Epidermal melanocyte (primary cell): ENCODE data around the gene OR5W2.
"Not testable (repeated sequence)": the region's sequence is repeated elsewhere in the genome, so short reads cannot be mapped to it uniquely, and the experiment has no call there.

Source experiments
- DNase-seq: peaks from one replicate; pipeline ENCODE4 v3.0.0; 2011; ENCODE audit warnings: low spot score; ENCODE audit not compliant: insufficient read length

The OR5W2 gene

DNA sequence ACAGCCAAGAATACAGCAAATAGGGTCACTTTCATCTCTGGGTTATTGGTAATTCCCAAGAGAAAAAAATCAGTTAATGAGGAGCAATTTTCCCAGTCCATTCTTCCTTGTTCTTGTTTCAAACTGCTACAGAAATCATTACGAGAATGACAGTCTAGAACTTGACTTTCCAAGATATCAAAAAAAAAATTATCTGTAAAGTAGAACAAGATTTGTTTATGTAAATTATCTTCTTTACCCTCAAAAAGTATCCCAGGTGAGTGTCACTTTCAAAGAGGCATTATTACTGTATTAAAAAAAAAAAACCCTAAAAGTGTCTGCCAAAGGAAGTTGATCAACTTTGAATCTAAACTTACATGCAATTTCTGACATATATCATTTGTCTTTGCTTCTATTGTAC is at the start of gene OR5W2:
Gene OR5W2, minus strand, starts transcription at position 101 of the 400 bp plus-strand sequence. Its CDS starts 0 bp downstream, at position 101.
- DNase-seq = no peak

DNA sequence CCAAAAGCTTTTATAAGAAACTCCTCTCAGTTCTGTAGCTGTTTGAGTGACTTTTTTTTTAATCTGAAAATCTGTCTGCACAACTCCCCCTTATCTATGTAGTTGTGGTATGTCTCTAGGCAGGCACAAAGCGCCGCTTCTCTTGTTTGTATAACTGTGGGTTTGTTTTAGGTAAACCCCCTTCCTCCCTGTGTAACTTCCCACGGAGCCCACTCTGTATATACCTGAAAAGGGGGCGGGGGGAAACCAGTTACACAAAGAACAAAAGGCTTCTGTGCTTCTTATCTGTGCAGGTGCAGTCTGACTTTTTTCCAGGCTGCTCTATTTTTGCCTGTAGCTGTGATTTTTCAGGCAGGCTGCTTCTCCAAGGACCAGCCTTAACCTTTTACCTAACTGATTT is 42.1 kb upstream of the OR5W2 start:
- DNase-seq = no peak

DNA sequence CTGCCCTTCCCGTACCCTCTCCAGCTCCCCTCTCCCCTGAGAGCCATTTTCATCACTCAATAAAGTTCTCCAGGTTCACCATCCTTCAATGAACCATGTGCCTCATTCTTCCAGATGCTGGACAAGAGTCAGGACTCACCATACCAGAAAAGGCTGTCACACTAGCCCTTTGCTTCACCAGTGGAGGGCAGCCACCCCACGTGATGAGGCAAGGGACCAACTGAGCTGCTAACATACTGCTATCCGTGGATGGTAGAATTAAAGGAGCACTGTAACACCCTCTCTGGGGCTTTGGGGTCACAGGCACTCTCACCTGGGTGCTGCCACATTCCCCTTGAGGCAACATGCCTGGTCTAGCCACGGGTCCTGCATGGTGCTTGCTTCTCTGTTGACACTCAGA is 34.9 kb upstream of the OR5W2 start:
- DNase-seq = no peak

DNA sequence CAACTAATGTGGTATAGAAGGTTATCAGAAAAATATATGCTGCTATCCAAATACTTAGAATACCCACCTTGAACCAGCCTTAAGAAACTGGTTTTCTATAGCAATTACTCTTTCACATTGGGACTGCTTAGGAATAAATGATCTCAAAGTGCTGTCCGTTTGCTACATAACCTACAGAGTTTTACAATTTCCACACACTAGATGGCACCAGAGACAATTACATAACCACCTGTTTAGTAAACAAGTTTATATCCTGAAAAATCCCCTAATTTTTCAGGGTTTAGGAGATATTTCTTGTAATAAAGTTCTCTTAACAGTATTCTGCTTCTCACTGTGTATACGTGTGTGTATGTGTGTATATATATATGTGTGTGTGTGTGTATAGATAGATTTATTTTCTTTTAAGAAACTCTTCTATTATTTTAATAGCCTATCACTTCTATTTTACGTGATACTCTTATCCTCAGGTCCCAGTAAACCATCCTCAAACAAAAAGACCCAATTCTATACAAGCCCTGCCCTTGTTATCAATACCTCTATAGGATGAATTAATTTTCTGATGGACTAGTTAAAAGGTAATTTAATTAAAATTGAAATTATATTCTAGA is 28.5 kb upstream of the OR5W2 start:
- no peak for DNase-seq

DNA sequence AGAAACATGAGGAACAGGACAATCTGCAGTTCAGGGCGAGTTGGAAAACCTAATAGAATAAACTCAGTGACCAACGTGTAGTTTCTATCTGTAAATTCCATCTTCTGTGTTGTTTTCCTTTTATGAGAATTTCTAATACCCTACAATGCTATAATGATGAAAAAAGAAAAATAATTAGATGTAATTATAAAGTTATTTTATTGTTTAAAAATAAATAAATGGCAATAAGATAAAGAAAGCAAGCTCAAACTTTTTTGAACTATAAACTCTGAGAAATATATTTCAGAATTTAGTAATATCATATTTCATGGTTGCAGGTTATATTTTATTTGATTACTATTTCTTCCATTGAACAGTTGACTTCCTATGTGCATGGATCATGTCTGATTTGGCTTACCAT is 21.9 kb upstream of the OR5W2 start, which contains the start of gene OR5I1:
Gene OR5I1, minus strand, starts transcription at position 101 of the 400 bp plus-strand sequence. Its CDS starts 0 bp downstream, at position 101.
- no peak for DNase-seq

DNA sequence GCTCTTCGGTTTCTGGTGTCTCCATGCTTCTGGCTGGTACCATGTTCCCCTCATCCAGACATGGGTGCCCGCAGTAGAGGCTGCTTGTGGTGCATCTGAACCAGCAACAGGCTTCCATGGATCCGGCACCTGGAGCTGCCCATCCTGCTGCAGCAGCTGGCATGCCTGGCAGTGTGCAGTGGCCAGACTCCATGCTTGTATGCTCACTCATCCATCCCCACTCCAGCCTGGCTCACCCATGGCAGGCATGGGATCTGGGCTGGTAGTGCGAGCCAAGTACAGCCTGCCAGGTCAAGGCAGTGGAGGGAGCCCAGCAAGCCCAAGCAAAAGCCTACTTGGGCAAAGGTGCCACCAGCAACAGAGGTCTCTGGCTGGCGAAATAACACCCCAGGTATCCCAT is 6.2 kb upstream of the OR5W2 start:
- no peak for DNase-seq

DNA sequence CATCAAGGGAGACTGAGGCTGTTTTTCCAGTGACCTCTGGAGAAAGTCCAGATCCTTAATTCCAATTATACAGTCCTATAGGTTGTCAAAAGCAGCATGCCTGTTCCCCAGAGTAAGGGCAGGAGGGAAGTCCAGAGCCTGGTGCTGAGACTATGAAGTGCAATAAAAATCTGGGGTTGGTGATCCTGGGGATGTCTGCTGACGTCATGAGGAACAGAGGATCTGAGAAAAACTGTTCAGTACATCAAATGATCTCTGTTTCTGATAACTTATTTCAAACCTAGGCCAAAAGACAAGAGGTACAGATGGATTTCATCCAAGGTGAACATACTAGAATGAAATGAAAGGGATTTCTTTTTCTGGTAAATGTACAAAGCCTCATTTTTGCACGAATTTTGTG is 12.1 kb downstream of the OR5W2 start:
- DNase-seq = no peak

DNA sequence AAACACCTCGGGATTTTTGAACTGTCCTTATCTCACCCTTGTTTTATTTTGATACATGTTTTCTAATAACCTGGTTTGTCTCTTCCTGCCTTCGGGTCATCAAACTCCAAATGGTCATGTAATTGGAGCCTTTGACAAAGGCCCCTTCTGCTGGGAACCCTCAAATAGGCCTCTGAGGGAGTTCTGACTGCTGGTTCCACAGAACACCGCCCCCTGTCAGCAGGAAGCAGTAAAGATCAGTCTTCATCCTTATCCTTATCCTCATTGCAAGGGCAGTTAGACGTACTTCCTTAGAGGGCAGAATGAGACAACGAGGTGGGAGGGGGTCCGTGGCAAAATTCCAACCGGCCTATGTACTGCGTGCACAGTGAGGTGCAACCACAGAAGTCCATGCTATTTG is 19.2 kb downstream of the OR5W2 start:
- no peak for DNase-seq

DNA sequence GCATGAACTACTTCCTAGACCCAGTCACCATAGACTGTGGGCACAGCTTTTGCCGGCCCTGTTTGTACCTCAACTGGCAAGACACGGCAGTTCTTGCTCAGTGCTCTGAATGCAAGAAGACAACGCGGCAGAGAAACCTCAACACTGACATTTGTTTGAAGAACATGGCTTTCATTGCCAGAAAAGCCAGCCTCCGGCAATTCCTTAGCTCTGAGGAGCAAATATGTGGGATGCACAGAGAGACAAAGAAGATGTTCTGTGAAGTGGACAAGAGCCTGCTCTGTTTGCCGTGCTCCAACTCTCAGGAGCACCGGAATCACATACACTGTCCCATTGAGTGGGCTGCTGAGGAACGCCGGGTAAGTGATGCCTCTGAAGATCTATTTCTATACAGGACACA is 28.9 kb downstream of the OR5W2 start:
- DNase-seq = not testable (repeated sequence)

DNA sequence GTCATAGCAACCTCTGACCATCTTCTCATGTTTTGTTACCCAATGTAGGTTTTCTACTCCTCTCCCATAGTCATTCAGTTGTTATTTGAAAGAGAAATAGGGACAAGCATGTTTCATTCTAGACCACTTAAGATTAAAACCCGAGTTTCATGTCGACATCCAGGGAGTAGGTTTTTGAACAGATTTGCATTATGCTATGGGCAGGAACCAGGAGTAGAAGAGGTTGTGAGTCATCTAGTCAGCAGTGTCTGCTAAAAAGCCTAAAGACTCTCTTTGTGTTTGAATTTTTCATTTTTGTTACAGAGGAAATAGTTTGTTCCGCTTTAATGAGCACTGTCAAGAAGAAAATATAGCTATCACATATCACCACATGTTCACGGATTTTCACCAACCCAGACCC is 29.4 kb downstream of the OR5W2 start:
- DNase-seq = not testable (repeated sequence)

DNA sequence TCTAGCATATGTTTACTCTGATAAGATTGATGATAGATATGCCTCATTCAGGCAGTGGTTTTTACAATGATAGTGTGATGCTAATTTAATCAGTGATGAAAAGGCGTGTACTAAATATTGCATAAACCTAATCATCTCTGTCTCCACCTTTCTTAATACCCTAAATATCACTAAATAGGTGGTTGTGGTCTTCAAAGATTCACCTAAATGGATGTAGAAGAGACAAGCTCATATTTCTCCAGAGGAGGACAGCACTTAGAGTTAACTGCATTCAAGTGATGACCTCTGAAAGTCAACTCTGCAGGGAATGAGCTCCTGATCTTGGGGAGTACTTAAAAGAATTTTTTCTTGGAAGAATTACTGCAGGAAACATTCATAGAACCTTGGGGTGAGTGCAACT is 31.4 kb downstream of the OR5W2 start, which contains the start of gene TRIM51:
Gene TRIM51, plus strand, starts transcription at position 301 of the 400 bp plus-strand sequence. CDS start 2,132 bp downstream, outside the sequence.
- DNase-seq = not testable (repeated sequence)

DNA sequence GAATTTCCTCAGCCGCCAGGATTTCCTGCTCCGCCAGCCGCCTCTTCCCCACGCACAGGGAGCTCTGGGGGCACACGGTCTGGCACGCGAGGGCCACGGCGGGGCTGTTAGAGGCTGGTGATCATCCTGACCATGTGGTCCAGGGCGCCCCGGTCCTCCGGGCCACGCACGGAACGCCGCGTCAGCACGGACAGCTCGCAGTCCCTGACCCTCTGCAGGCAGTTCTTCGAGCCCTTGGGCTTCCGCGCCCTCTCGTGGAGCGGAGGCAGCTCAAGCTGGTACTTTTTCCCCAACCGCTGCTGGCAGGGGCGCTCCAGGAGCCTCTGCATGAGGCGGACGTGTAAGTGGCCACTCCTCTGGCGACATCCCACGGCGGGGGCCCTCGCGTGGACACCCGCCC is 41.2 kb downstream of the OR5W2 start:
- DNase-seq = not testable (repeated sequence)

DNA sequence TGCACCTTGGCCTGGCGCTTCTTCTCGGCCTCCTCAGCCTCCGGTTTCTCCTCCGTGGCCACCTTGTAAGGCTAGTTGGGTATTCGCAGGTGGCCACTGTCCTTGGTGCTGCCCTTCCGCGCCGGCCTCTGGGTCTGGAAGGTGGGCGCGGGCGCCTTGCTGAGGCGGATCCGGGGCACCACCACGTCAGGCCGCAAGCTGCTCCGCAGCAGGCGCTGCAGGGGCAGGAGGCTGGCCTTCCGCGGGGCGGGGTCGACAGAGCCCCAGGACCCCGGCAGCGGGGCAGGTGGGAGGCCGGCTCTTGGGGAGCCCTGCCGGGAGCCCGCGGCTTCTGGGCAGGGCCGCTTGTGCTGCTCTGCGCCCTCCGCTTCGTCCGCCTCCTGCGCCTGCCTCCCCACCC is 41.7 kb downstream of the OR5W2 start:
- not testable (repeated sequence) for DNase-seq

DNA sequence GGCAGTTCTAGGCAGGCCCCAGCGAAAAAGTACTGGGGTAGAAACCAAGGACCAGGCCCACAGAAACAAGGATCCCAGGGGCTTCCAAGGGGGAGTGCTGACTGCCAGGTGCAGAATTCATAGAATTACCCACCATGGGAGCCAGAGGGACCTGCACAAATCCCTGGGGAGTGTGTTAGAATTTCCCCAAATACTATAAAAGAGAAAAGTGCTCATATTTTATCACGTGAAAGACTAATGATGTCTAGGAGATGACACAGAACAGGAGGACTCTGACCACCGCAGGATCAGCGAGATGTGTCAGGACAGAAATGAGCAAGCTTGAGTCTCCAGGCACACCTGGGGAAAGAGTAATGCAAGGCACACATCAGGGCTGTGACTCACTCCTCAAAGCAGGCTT is 47.0 kb downstream of the OR5W2 start:
- not testable (repeated sequence) for DNase-seq
